Sigmoid colon (tissue), 7 donors: Measurements from ENCODE around the gene KATNAL1. TPM values are rescaled to one million over a fixed set of nuclear protein-coding genes. Genes with fewer than 3 reads are reported as not detected.
A peak's percentile ranks its signal among the peaks of the same experiment; 100 is the strongest.

Source experiments
- DNase-seq: peaks from one replicate; pipeline ENCODE4 v3.0.0-alpha.2; 2019
- H3K27ac ChIP-seq, 4 donors: fragments of 200-600 bp; sonication (generic); one replicate each; pipeline ENCODE4 v1.5.1; 2016 to 2019; ENCODE audit warnings: mild to moderate bottlenecking in 1 of 4
- H3K27me3 ChIP-seq, 3 donors: fragments of 200-600 bp; sonication (generic); one replicate each; pipeline ENCODE4 v1.5.1; 2019; ENCODE audit warnings: mild to moderate bottlenecking in 1 of 3
- H3K36me3 ChIP-seq, 4 donors: fragments of 200-600 bp; sonication (generic); one replicate each; pipeline ENCODE4 v1.5.1; 2016 to 2019
- H3K4me1 ChIP-seq, 4 donors: fragments of 200-600 bp; sonication (generic); one replicate each; pipeline ENCODE4 v1.5.1; 2017 to 2019
- H3K4me3 ChIP-seq, 4 donors: fragments of 200-600 bp; sonication (generic); one replicate each; pipeline ENCODE4 v1.5.1; 2017 to 2019; ENCODE audit warnings: mild to moderate bottlenecking in 2 of 4, moderate library complexity in 1 of 4
- H3K9me3 ChIP-seq, 4 donors: fragments of 200-600 bp in 3 of 4; sonication (generic) in 3 of 4; one replicate each; pipeline versions ENCODE4 v1.5.1 to v1.6.1; 2013 to 2019
- EP300 ChIP-seq, 4 donors: sonication (generic); formaldehyde crosslinking; IDR thresholded peaks; one replicate each; pipeline ENCODE4 v1.6.1; 2017; ENCODE audit warnings: antibody characterized with exemption in 4 of 4
- POLR2A ChIP-seq, 2 donors: fragments of 450-650 bp; IDR thresholded peaks; one replicate each; pipeline ENCODE4 v1.6.1; 2016; ENCODE audit warnings: antibody characterized with exemption in 2 of 2, mild to moderate bottlenecking in 2 of 2, moderate library complexity in 2 of 2
- POLR2AphosphoS5 ChIP-seq, 4 donors: sonication (generic); formaldehyde crosslinking; IDR thresholded peaks; one replicate each; pipeline ENCODE4 v1.6.1; 2017; ENCODE audit warnings: antibody characterized with exemption in 4 of 4
- WGBS, 2 donors: extraction: QIAGEN DNeasy Blood & Tissue Kit; methylation state at CpG; one replicate each; pipeline ENCODE4 v1.1.7; 2013; 5-methylcytosine and 5-hydroxymethylcytosine counted together
- intact Hi-C: fragments of 100-400 bp; cut with DNase I; formaldehyde crosslinking; loops from one replicate; pipeline ENCODE4 v1.15.1; 2023
- polyA plus RNA-seq, 3 donors: library from polyadenylated mRNA; stranded (reverse); fragments of 200-250 nt; gene quantifications; one replicate each; pipeline ENCODE4 v1.2.3, GENCODE V29; 2013
- total RNA-seq, 4 donors: library from RNA; depleted of rRNA; stranded (reverse); fragments of >200 nt; gene quantifications; one replicate each; pipeline ENCODE4 v1.1.0, GENCODE V29; 2016
- TF ChIP-seq, protein P1 (sequence below), 4 experiments: fragments of 450-650 bp in 3 of 4; fragments of 200-600 bp in 1 of 4; IDR thresholded peaks; one replicate each; pipeline ENCODE4 v1.5.1; 2016 to 2019; ENCODE audit warnings: antibody characterized with exemption in 4 of 4, mild to moderate bottlenecking in 3 of 4, moderate library complexity in 2 of 4
- donor health status: healthy with polysubstance abuse.
- donor health status: Bipolar disorder and iron deficiency.
- donor health status: healthy.

The KATNAL1 gene
- total and polyA plus RNA-seq, 7 donors = 0.92 to 51.2 (median 31.9) TPM

DNA sequence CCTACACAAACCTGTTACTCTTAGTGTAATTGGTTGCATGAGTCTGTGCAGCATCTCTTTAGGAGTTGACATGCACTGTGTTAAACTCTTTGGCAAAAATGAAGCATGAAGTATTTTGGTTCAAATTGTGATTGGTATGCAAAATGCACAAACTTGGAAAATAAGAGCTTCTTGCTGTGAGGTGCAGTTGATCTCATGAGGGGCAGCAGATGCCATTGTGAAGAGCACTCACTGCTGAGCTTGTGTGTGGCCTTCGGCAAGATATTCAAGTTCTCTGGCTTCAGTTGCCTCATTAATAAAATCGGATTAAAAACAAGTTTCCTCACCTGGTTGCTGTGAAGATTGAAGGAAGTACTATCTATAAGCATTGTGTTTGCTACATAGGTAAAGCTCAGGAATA, 142.3 kb downstream of the KATNAL1 start:
- TF ChIP-seq EP300 (IDR thresholded peaks at IDR 0.05) (no peak), POLR2AphosphoS5 (IDR thresholded peaks at IDR 0.05) (no peak), POLR2A (IDR thresholded peaks at IDR 0.05) (no peak)
- TF ChIP-seq, protein P1, sequence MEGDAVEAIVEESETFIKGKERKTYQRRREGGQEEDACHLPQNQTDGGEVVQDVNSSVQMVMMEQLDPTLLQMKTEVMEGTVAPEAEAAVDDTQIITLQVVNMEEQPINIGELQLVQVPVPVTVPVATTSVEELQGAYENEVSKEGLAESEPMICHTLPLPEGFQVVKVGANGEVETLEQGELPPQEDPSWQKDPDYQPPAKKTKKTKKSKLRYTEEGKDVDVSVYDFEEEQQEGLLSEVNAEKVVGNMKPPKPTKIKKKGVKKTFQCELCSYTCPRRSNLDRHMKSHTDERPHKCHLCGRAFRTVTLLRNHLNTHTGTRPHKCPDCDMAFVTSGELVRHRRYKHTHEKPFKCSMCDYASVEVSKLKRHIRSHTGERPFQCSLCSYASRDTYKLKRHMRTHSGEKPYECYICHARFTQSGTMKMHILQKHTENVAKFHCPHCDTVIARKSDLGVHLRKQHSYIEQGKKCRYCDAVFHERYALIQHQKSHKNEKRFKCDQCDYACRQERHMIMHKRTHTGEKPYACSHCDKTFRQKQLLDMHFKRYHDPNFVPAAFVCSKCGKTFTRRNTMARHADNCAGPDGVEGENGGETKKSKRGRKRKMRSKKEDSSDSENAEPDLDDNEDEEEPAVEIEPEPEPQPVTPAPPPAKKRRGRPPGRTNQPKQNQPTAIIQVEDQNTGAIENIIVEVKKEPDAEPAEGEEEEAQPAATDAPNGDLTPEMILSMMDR (IDR thresholded peaks at IDR 0.05) = no peak
- H3K27me3 ChIP-seq = no peaks in the 10 kb centered on the region
- H3K4me1 ChIP-seq = no peaks in the 10 kb centered on the region
- no peak overlapping the region for H3K4me3 ChIP-seq
- no peak overlapping the region for H3K27ac ChIP-seq
- H3K36me3 ChIP-seq = no peaks in the 10 kb centered on the region
- intact Hi-C loops = no loop called here
- DNase-seq = no peak
- H3K9me3 ChIP-seq = no peaks in the 10 kb centered on the region
- WGBS, 2 donors = 90 to 97% methylated on average over 2 of the region's 2 CpGs

DNA sequence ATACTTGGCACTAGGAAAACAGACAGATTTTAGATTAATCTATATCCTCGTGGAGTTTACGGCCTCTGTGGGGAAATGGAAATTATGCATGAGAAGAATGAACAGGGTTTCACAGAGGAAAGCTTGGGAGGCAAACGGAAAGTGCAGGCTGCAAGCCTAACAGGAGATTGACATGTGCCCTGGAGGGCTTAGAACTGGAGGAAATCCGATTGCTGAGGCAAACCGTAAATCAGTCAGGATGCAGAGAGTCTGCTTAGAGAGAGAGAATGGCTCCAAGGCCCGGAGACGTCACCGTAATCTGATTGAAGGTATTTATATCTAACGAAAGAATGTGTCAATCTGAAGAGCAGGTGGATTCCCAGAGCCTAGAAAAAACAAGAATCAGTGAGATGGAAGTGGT, 143.2 kb downstream of the KATNAL1 start:
- TF ChIP-seq, protein P1 (IDR thresholded peaks at IDR 0.05) = no peak
- TF ChIP-seq EP300 (IDR thresholded peaks at IDR 0.05) (no peak), POLR2AphosphoS5 (IDR thresholded peaks at IDR 0.05) (no peak)
- 40 to 76% methylated on average over 9 of the region's 9 CpGs for WGBS, 2 donors
- Histone ChIP-seq H3K36me3 (no peaks in the 10 kb centered on the region), H3K9me3 (no peaks in the 10 kb centered on the region), H3K4me3 (no peak overlapping the region), H3K27ac (no peak overlapping the region), H3K27me3 (no peaks in the 10 kb centered on the region), H3K4me1 (no peaks in the 10 kb centered on the region)
- DNase-seq = no peak
- intact Hi-C loops = no loop called here

DNA sequence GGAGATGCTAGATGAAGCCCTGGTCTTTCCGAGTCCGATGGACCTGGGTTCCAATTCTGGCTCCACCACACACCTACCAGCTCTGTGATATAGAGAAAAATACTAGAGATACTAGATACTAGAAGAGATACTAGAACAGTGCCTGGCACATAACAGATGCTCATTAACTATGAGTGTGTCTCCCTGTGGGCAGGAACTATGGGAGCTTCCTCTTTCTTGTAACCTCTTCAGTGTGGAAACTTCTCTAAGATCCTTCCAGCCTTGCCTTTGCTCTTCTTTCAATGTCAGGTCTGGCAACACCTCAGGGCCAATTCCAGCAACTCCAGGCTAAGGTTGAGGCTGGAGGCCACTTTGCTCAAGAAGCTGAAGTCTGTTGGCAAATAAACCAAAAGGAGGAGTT, 143.9 kb downstream of the KATNAL1 start:
- Histone ChIP-seq H3K36me3 (no peaks in the 10 kb centered on the region), H3K9me3 (no peaks in the 10 kb centered on the region), H3K4me1 (no peaks in the 10 kb centered on the region), H3K4me3 (no peak overlapping the region), H3K27me3 (no peaks in the 10 kb centered on the region), H3K27ac (no peak overlapping the region)
- intact Hi-C loops = no loop called here
- TF ChIP-seq EP300 (IDR thresholded peaks at IDR 0.05) (no peak), POLR2A (IDR thresholded peaks at IDR 0.05) (no peak), POLR2AphosphoS5 (IDR thresholded peaks at IDR 0.05) (no peak)
- TF ChIP-seq, protein P1 (IDR thresholded peaks at IDR 0.05) = no peak
- DNase-seq = no peak
- WGBS, 2 donors = 97 to 99% methylated on average over 2 of the region's 2 CpGs

DNA sequence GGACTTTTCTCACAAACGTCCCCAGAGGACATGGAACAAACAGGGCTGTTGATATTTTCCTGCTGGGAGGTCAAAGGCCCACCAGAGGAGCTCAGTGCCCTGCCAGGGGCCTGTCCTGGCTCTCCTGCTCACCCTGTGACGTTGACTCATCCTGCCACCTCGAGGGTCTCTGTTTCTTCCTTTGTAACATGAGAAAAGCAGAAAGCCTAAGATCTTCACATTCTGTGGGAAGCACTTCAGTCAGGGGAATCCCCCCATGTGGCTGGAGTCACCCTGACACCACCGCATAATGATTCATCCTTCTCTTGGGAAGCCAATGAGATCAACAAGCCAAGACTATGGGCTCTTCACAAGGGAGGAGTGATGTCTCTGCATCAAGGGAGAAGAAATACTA, 147.9 kb downstream of the KATNAL1 start:
- no peaks in the 10 kb centered on the region for H3K9me3 ChIP-seq
- TF ChIP-seq POLR2A (IDR thresholded peaks at IDR 0.05) = no peak
- TF ChIP-seq, protein P1 (IDR thresholded peaks at IDR 0.05) = no peak
- no peak for TF ChIP-seq EP300 (IDR thresholded peaks at IDR 0.05)
- TF ChIP-seq POLR2AphosphoS5 (IDR thresholded peaks at IDR 0.05) = no peak
- no peak overlapping the region for H3K27ac ChIP-seq
- WGBS, 2 donors = 48 to 58% methylated on average over 4 of the region's 4 CpGs
- peak; percentile 33 for DNase-seq
- H3K4me3 ChIP-seq = no peak overlapping the region
- no peaks in the 10 kb centered on the region for H3K36me3 ChIP-seq
- intact Hi-C loops = no loop called here
- H3K4me1 ChIP-seq = no peaks in the 10 kb centered on the region
- peaks cover 0 to 16% (median 0%) of the 10 kb centered on the region in 3 donors for H3K27me3 ChIP-seq

DNA sequence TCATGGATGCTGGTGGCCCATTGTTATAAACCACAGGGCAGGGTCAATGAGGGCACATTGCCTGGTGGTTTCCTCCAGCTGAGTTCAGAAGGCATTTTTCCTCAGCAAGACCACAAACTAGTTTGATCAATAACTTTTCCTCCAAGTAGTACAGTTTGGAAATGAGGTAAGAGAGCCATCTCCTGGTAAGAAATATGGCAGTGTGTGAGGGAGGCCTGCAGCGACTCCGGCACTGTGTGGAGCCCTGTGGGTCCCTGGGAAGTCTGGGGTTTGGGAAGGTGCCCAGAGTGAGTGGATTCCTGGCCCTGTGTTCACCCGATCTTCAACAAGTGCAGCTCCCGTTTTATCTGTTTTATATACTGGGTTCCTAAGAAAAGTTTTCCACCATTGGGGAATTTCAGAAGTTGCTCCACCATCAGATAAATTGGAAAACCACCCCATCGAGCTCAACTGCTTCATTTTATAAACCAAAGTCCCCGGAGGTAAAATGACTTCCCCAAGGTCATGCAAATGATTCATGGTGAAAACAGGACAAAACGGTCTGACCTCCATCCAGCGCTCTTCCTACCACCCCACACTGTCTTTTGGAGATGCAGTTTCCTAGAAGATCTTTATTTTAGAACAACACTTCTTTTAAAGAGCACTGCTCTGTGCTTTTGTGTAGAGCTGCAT, 148.4 kb downstream of the KATNAL1 start:
- WGBS, 2 donors = 69 to 78% methylated on average over 8 of the region's 8 CpGs
- no peak overlapping the region for H3K4me3 ChIP-seq
- H3K36me3 ChIP-seq = no peaks in the 10 kb centered on the region
- DNase-seq = peak; percentile 75
- H3K9me3 ChIP-seq = no peaks in the 10 kb centered on the region
- peaks cover 0 to 20% (median 0%) of the 10 kb centered on the region in 3 donors for H3K27me3 ChIP-seq
- TF ChIP-seq POLR2AphosphoS5 (IDR thresholded peaks at IDR 0.05) (no peak), EP300 (IDR thresholded peaks at IDR 0.05) (no peak), POLR2A (IDR thresholded peaks at IDR 0.05) (no peak)
- TF ChIP-seq, protein P1 (IDR thresholded peaks at IDR 0.05) = peak; percentile 23 to 44 (median 31)
- no peak overlapping the region for H3K27ac ChIP-seq
- intact Hi-C loops = loop anchor here (1.0 kb wide), 1 partner anchor 27 kb away; no protein-coding TSS in a partner anchor
- no peaks in the 10 kb centered on the region for H3K4me1 ChIP-seq
